GM12872 (cell line): ENCODE measurements around the gene RORC.

Experiments
- TF ChIP-seq, protein P1 (sequence below): IDR thresholded peaks from 3 replicates; pipeline ENCODE4 v1.5.1; 2011; ENCODE audit warnings: low read depth, mild to moderate bottlenecking, low read length, moderate library complexity; ENCODE audit not compliant: insufficient read depth

The RORC gene

DNA sequence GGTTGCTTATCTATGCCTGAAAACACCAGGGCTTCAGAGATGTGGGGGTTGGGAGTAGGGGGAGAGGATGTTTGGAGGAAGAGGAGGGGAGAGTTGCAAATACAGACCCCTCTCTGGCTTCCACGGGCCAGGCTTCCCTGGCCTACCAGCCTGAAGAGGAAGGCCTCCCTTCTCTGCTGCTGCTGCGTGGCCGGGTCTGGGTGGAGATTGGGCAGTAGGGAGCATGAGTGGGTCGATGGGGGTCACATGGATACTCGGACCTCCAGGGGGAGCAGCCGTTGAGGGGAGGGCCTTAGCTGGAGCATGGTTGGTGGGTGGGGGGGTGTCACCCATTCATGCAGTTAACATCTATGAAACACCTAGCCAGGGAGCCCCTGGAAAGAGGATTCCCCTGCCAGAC, 1.5 kb downstream of the RORC start:
- TF ChIP-seq, protein P1, sequence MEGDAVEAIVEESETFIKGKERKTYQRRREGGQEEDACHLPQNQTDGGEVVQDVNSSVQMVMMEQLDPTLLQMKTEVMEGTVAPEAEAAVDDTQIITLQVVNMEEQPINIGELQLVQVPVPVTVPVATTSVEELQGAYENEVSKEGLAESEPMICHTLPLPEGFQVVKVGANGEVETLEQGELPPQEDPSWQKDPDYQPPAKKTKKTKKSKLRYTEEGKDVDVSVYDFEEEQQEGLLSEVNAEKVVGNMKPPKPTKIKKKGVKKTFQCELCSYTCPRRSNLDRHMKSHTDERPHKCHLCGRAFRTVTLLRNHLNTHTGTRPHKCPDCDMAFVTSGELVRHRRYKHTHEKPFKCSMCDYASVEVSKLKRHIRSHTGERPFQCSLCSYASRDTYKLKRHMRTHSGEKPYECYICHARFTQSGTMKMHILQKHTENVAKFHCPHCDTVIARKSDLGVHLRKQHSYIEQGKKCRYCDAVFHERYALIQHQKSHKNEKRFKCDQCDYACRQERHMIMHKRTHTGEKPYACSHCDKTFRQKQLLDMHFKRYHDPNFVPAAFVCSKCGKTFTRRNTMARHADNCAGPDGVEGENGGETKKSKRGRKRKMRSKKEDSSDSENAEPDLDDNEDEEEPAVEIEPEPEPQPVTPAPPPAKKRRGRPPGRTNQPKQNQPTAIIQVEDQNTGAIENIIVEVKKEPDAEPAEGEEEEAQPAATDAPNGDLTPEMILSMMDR: no peak

DNA sequence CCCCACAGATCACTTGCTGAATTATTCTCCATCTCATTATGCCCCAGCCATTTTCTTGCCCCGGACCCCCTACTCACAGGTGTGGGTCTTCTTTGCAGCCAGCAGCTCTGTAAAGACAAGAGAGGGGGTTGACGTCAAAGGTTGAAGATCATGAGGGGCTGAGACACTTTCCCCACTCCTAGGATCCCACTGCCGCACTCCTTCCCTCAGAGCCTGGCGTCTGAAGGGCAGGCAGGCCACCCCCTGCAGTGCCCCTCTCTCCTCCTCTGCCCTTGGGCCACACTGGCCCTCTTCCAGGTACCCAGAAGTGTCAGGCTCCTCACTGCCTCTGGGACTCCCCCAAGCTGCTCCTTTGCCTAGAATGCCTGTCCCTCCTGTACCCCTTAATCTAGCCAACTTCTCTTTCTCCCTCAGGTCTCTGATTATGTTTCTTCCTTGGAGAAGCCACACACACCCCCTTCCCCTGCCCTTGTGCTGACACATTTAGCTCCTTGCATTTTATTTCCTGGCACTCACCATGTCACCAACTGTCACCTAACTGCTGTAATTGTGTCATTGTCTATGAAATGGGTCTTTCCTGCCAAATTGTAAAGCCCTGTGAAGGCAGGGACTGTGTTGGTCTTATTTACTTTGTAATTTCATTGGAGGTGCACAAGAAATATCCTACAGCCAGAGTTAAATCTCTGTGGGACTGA, 2.1 kb downstream of the RORC start:
- TF ChIP-seq, protein P1: no peak

GRCh38 chr1:151828921-151829320, 2.7 kb downstream of the RORC start:
- TF ChIP-seq, protein P1: no peak

DNA sequence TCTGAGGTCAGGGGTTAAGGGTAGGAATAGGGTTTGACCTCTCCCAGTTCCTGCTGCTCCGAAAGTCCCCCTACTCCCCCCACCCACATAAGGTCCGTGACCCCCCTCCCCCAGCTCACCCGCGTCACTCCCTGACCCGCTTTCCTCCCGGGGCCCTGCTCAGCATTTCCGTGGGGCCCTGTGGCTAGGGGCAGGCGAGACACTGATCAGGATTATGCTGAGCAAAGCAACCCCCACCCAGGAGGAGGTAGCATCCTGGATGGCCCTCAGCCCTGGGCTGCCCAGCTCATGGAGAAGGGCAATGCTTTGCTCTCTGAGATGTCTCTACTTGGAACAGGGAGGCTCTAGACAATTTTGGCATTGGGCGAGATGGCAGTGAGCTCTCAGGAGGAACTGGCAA, 3.7 kb downstream of the RORC start:
- TF ChIP-seq, protein P1: no peak

DNA sequence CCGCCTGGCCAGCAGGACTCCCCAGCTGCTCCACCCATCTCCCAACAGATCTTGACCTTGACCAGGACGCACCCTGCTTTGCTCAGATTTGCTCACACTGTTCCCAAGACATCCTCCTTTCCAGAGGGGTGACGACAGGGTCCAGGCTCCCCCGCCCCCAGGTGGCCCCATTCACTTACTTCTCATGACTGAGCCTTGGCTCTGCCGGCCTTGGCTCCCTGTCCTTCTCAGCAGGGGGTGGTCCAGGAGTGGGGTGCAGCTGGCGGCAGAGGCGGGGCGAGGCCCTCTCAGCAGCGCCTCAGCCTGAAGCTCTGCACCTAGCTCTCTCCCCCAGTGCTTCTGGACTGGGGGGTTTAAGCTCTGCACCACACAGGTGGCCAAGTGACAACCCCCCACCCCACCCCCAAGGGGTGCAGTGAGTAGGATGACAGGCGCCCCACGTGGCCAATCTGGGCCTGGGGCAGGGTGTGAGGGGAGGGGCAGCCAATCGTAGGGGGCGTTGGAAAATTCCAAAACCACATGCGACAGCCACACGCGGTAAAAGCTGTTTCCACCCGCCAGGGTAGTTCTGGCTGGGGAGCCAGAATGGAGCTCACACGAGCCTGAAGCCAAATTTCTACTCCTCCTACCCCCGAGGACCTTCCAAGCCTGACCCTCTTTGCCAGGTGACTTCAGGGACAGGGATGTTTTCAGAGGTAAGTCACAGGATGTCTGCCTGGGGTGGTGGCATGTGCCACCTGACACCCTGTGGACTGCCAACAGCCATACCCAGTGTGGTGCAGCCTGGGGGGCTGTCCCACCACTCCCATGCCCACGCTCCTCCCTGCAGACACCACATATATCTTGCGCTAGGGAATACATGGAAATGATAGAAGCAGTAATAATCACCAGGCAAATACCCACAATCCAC, 5.6 kb downstream of the RORC start:
- TF ChIP-seq, protein P1: no peak

DNA sequence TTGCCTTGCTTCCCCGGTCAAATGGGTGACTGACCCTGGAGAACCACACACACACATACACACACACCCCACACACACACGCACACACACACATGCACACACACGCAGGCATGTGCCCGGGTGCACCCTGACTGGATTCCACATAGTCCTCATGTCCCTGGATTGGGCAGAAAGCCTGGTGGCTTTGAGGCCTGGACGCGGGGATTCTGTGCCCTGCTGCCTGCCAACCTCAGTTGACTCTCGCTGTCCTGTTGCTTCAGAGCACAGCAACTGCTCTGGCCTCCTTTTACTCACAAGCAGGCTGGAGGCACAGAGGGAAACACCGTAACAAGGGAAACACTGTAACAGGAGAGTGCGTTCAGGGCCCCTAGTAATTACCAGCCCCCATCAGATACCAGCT, 6.4 kb downstream of the RORC start:
- TF ChIP-seq, protein P1: no peak

DNA sequence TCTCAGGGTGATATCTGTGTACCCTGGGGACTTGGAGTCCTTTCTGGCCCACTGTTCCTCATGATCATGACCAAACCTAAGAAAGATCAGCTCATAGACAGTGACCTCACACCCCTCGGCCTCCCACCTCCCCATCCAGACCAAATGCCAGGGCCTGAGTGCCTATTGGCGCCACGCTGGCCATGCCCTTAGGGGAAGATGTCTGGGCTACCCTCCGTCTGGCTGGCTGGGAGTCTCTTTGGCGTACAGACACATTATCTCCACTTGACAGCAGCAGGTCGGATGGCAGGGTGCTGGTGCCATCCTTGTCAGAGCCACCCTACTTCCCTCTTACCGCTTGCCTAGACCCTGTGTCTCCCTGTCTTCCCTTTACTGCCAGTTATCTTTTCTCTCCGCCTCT, 8.4 kb downstream of the RORC start:
- TF ChIP-seq, protein P1: no peak
